NCI-H446 (cell line): ENCODE data around the gene TNFAIP8.

Source experiments
- DNase-seq, 2 experiments: peaks; one replicate each; lab custom pipeline; 2025; lab: John Stamatoyannopoulos, UW

Gene TNFAIP8

GRCh38 chr5:119367502-119368237, 11.9 kb downstream of the TNFAIP8 start:
- no peak for DNase-seq

GRCh38 chr5:119368238-119368630, 12.4 kb downstream of the TNFAIP8 start:
- DNase-seq = no peak

- no peak for DNase-seq
Observed at GRCh38 chr5:119370486-119370885, 14.7 kb downstream of the TNFAIP8 start.

- DNase-seq = no peak
Observed at GRCh38 chr5:119371146-119371545, 15.3 kb downstream of the TNFAIP8 start.

GRCh38 chr5:119373449-119373858, 17.6 kb downstream of the TNFAIP8 start:
- DNase-seq = no peak

GRCh38 chr5:119374901-119375300, 19.1 kb downstream of the TNFAIP8 start:
- no peak for DNase-seq

- no peak for DNase-seq
Observed at GRCh38 chr5:119377066-119377465, 21.2 kb downstream of the TNFAIP8 start.

- no peak for DNase-seq
Observed at GRCh38 chr5:119378075-119378700, 22.4 kb downstream of the TNFAIP8 start.

- DNase-seq = no peak
Observed at GRCh38 chr5:119379096-119379495, 23.3 kb downstream of the TNFAIP8 start.

GRCh38 chr5:119379942-119380547, 24.2 kb downstream of the TNFAIP8 start:
- DNase-seq = no peak

- no peak for DNase-seq
Observed at GRCh38 chr5:119382169-119382568, 26.4 kb downstream of the TNFAIP8 start.

GRCh38 chr5:119383008-119383407, 27.2 kb downstream of the TNFAIP8 start:
- DNase-seq = no peak

GRCh38 chr5:119385136-119385535, 29.3 kb downstream of the TNFAIP8 start:
- DNase-seq = peak in 1 of 2 experiments; percentile 16

GRCh38 chr5:119385536-119386128, 29.8 kb downstream of the TNFAIP8 start:
- no peak for DNase-seq

GRCh38 chr5:119386596-119387344, 31.0 kb downstream of the TNFAIP8 start:
- DNase-seq = peak in 1 of 2 experiments; percentile 33

- no peak for DNase-seq
Observed at GRCh38 chr5:119387945-119388618, 32.3 kb downstream of the TNFAIP8 start.

- no peak for DNase-seq
Observed at GRCh38 chr5:119388619-119389190, 32.9 kb downstream of the TNFAIP8 start.

GRCh38 chr5:119389288-119390030, 33.6 kb downstream of the TNFAIP8 start:
- peak in 1 of 2 experiments; percentile 10 for DNase-seq

- no peak for DNase-seq
Observed at GRCh38 chr5:119390404-119390803, 34.6 kb downstream of the TNFAIP8 start.

- DNase-seq = no peak
Observed at GRCh38 chr5:119393201-119393691, 37.4 kb downstream of the TNFAIP8 start.
